HepG2 (cell line): Measurements from ENCODE around the gene KDM5B. TPM values are rescaled to one million over a fixed set of nuclear protein-coding genes. Genes with fewer than 3 reads are reported as not detected.
A peak's percentile ranks its signal among the peaks of the same experiment; 100 is the strongest.

ENCODE experiments used
- PHF21A ChIP-seq: sonication (generic); formaldehyde crosslinking; IDR thresholded peaks from 2 replicates; pipeline ENCODE4 v1.5.0; 2020; ENCODE audit warnings: mild to moderate bottlenecking, missing genetic modification reagents
- RFX1 ChIP-seq: fragments of 450-650 bp; IDR thresholded peaks from 2 replicates; pipeline ENCODE4 v1.6.1; 2017
- SOX6 ChIP-seq, 2 experiments: fragments of 450-650 bp in 1 of 2; sonication (generic) in 1 of 2; formaldehyde crosslinking in 1 of 2; IDR thresholded peaks; 2 replicates each; pipeline versions ENCODE4 v1.4.0 to v1.6.1; 2017 to 2020; ENCODE audit warnings: antibody characterized with exemption in 1 of 2, mild to moderate bottlenecking in 1 of 2, missing genetic modification reagents in 1 of 2
- ZNF556 ChIP-seq: sonication (generic); formaldehyde crosslinking; IDR thresholded peaks from 2 replicates; pipeline ENCODE4 v1.4.0; 2020; ENCODE audit warnings: mild to moderate bottlenecking, missing genetic modification reagents, borderline replicate concordance
- ZNF564 ChIP-seq: sonication (generic); formaldehyde crosslinking; IDR thresholded peaks from 2 replicates; pipeline ENCODE4 v1.8.1; 2023; ENCODE audit warnings: mild to moderate bottlenecking, missing genetic modification reagents
- ZNF577 ChIP-seq: sonication (generic); formaldehyde crosslinking; IDR thresholded peaks from 2 replicates; pipeline ENCODE4 v1.4.0; 2020; ENCODE audit warnings: mild to moderate bottlenecking, low read depth, missing genetic modification reagents, borderline replicate concordance
- ZNF879 ChIP-seq: sonication (generic); formaldehyde crosslinking; IDR thresholded peaks from 2 replicates; pipeline ENCODE4 v1.8.1; 2023; ENCODE audit warnings: missing genetic modification reagents
- ZSCAN20 ChIP-seq: sonication (generic); formaldehyde crosslinking; IDR thresholded peaks from 2 replicates; pipeline ENCODE4 v1.4.0; 2020; ENCODE audit warnings: missing genetic modification reagents, mild to moderate bottlenecking, borderline replicate concordance
- polyA plus RNA-seq, 8 experiments: library from polyadenylated mRNA; depleted of rRNA in 3 of 8; stranded (reverse) in 7 of 8; unstranded in 1 of 8; fragments of >200 nt; fragmentation: Illumina TruSeq in 4 of 8; extraction: Trizol in 4 of 8; gene quantifications; 2 replicates each; pipeline versions ENCODE4 v1.2.1 to v1.2.3, GENCODE V29; 2011 to 2016; ENCODE audit warnings: low read depth in 4 of 8, missing spikeins in 1 of 8, mixed read lengths in 1 of 8; ENCODE audit not compliant: insufficient read depth in 1 of 8
- total RNA-seq, 5 experiments: library from RNA; depleted of rRNA; stranded (reverse); fragments of >200 nt; fragmentation: Illumina TruSeq; extraction: Trizol; gene quantifications; 2 replicates each; pipeline ENCODE4 v1.2.3, GENCODE V29; 2016; ENCODE audit warnings: low read depth in 1 of 5
- TF ChIP-seq, protein P1 (sequence below): sonication (generic); formaldehyde crosslinking; conservative IDR thresholded peaks from 2 replicates; pipeline ENCODE4 v1.4.0; 2020; ENCODE audit warnings: missing genetic modification reagents
- TF ChIP-seq, protein P2 (sequence below): sonication (generic); formaldehyde crosslinking; conservative IDR thresholded peaks from 2 replicates; pipeline ENCODE4 v1.4.0; 2020; ENCODE audit warnings: missing genetic modification reagents
- TF ChIP-seq, protein P3 (sequence below), 2 experiments: sonication (generic) in 1 of 2; formaldehyde crosslinking in 1 of 2; IDR thresholded peaks; 2 replicates each; pipeline versions ENCODE4 v1.4.0 to v1.6.1; 2018 to 2020; ENCODE audit warnings: missing genetic modification reagents in 2 of 2, borderline replicate concordance in 1 of 2, low read depth in 1 of 2, mild to moderate bottlenecking in 1 of 2, missing biosample characterization in 1 of 2
- TF ChIP-seq, protein P4 (sequence below): sonication (generic); formaldehyde crosslinking; IDR thresholded peaks from 2 replicates; pipeline ENCODE4; 2020; ENCODE audit warnings: missing genetic modification reagents, mild to moderate bottlenecking, borderline replicate concordance
- TF ChIP-seq, protein P5 (sequence below): sonication (generic); formaldehyde crosslinking; IDR thresholded peaks from 2 replicates; pipeline ENCODE4 v1.8.1; 2023; ENCODE audit warnings: mild to moderate bottlenecking, missing genetic modification reagents
- TF ChIP-seq, protein P6 (sequence below): sonication (generic); formaldehyde crosslinking; IDR thresholded peaks from 2 replicates; pipeline ENCODE4 v1.4.0; 2020; ENCODE audit warnings: missing genetic modification reagents; ENCODE audit errors: not compliant biosample characterization
- TF ChIP-seq, protein P7 (sequence below): fragments of 450-650 bp; IDR thresholded peaks from 2 replicates; pipeline ENCODE4 v1.6.1; 2017; ENCODE audit warnings: mild to moderate bottlenecking

KDM5B gene
- total and polyA plus RNA-seq, 2 of the 13 experiments (the other 11 are each of a cell fraction or from before 2014, with no cell fraction given) = 34.2 to 35.4 TPM

DNA sequence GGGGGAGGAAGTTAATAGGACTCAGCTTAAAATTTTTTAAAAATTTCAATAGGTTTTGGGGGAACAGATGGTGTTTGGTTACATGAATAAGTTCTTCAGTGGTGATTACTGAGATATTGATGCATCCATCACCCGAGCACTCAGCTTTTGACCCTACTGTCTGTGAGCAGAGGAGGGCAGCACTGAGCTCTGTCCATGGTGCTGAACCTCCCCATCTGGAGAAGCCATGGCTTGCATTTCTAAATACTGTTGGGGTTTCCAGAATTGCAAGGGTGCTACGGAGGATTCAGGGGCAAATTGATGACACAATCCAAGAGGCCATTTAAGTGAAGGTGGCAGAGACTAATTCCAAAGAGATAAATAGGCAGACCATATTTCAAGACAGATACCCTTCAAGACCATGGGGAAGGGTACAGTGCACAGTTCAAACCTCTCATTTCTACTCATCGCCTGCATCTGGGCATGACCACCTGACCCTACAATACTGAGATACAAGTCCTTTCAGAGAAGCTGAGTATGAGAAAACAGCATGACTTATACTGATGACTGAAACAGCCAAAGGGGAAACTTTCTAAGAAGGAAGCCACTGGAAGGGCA, 115.2 kb downstream of the KDM5B start (continued):
- TF ChIP-seq, protein P1, sequence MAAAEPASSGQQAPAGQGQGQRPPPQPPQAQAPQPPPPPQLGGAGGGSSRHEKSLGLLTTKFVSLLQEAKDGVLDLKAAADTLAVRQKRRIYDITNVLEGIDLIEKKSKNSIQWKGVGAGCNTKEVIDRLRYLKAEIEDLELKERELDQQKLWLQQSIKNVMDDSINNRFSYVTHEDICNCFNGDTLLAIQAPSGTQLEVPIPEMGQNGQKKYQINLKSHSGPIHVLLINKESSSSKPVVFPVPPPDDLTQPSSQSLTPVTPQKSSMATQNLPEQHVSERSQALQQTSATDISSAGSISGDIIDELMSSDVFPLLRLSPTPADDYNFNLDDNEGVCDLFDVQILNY (CRISPR knock-in tag) = 0 out of 2 replicates have a peak, but pooled peaks have one; percentile 19
- TF ChIP-seq PHF21A (CRISPR knock-in tag) (no peak), ZNF556 (CRISPR knock-in tag) (no peak), ZSCAN20 (CRISPR knock-in tag) (no peak), ZNF564 (CRISPR knock-in tag) (0 out of 2 replicates have a peak, but pooled peaks have one; percentile 22), ZNF577 (CRISPR knock-in tag) (no peak), RFX1 (no peak), ZNF879 (CRISPR knock-in tag) (no peak), SOX6 (IDR thresholded peaks at IDR 0.05) (no peak), SOX6 (CRISPR knock-in tag; IDR thresholded peaks at IDR 0.05) (no peak)
- TF ChIP-seq, protein P2, sequence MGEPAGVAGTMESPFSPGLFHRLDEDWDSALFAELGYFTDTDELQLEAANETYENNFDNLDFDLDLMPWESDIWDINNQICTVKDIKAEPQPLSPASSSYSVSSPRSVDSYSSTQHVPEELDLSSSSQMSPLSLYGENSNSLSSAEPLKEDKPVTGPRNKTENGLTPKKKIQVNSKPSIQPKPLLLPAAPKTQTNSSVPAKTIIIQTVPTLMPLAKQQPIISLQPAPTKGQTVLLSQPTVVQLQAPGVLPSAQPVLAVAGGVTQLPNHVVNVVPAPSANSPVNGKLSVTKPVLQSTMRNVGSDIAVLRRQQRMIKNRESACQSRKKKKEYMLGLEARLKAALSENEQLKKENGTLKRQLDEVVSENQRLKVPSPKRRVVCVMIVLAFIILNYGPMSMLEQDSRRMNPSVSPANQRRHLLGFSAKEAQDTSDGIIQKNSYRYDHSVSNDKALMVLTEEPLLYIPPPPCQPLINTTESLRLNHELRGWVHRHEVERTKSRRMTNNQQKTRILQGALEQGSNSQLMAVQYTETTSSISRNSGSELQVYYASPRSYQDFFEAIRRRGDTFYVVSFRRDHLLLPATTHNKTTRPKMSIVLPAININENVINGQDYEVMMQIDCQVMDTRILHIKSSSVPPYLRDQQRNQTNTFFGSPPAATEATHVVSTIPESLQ (CRISPR knock-in tag) = peak; percentile 89
- TF ChIP-seq, protein P3, sequence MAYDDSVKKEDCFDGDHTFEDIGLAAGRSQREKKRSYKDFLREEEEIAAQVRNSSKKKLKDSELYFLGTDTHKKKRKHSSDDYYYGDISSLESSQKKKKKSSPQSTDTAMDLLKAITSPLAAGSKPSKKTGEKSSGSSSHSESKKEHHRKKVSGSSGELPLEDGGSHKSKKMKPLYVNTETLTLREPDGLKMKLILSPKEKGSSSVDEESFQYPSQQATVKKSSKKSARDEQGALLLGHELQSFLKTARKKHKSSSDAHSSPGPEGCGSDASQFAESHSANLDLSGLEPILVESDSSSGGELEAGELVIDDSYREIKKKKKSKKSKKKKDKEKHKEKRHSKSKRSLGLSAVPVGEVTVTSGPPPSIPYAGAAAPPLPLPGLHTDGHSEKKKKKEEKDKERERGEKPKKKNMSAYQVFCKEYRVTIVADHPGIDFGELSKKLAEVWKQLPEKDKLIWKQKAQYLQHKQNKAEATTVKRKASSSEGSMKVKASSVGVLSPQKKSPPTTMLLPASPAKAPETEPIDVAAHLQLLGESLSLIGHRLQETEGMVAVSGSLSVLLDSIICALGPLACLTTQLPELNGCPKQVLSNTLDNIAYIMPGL (CRISPR knock-in tag; IDR thresholded peaks at IDR 0.05; ENCODE audit: borderline replicate concordance in 1 of 2, low read depth in 1 of 2) = no peak
- TF ChIP-seq, protein P4, sequence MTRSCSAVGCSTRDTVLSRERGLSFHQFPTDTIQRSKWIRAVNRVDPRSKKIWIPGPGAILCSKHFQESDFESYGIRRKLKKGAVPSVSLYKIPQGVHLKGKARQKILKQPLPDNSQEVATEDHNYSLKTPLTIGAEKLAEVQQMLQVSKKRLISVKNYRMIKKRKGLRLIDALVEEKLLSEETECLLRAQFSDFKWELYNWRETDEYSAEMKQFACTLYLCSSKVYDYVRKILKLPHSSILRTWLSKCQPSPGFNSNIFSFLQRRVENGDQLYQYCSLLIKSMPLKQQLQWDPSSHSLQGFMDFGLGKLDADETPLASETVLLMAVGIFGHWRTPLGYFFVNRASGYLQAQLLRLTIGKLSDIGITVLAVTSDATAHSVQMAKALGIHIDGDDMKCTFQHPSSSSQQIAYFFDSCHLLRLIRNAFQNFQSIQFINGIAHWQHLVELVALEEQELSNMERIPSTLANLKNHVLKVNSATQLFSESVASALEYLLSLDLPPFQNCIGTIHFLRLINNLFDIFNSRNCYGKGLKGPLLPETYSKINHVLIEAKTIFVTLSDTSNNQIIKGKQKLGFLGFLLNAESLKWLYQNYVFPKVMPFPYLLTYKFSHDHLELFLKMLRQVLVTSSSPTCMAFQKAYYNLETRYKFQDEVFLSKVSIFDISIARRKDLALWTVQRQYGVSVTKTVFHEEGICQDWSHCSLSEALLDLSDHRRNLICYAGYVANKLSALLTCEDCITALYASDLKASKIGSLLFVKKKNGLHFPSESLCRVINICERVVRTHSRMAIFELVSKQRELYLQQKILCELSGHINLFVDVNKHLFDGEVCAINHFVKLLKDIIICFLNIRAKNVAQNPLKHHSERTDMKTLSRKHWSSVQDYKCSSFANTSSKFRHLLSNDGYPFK (CRISPR knock-in tag) = no peak
- TF ChIP-seq, protein P5, sequence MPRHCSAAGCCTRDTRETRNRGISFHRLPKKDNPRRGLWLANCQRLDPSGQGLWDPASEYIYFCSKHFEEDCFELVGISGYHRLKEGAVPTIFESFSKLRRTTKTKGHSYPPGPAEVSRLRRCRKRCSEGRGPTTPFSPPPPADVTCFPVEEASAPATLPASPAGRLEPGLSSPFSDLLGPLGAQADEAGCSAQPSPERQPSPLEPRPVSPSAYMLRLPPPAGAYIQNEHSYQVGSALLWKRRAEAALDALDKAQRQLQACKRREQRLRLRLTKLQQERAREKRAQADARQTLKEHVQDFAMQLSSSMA (CRISPR knock-in tag) = no peak
- TF ChIP-seq, protein P6, sequence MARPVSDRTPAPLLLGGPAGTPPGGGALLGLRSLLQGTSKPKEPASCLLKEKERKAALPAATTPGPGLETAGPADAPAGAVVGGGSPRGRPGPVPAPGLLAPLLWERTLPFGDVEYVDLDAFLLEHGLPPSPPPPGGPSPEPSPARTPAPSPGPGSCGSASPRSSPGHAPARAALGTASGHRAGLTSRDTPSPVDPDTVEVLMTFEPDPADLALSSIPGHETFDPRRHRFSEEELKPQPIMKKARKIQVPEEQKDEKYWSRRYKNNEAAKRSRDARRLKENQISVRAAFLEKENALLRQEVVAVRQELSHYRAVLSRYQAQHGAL (CRISPR knock-in tag) = no peak
- TF ChIP-seq, protein P7, sequence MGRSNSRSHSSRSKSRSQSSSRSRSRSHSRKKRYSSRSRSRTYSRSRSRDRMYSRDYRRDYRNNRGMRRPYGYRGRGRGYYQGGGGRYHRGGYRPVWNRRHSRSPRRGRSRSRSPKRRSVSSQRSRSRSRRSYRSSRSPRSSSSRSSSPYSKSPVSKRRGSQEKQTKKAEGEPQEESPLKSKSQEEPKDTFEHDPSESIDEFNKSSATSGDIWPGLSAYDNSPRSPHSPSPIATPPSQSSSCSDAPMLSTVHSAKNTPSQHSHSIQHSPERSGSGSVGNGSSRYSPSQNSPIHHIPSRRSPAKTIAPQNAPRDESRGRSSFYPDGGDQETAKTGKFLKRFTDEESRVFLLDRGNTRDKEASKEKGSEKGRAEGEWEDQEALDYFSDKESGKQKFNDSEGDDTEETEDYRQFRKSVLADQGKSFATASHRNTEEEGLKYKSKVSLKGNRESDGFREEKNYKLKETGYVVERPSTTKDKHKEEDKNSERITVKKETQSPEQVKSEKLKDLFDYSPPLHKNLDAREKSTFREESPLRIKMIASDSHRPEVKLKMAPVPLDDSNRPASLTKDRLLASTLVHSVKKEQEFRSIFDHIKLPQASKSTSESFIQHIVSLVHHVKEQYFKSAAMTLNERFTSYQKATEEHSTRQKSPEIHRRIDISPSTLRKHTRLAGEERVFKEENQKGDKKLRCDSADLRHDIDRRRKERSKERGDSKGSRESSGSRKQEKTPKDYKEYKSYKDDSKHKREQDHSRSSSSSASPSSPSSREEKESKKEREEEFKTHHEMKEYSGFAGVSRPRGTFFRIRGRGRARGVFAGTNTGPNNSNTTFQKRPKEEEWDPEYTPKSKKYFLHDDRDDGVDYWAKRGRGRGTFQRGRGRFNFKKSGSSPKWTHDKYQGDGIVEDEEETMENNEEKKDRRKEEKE = no peak
